Right hindlimb (tissue), 1 donor: ENCODE results near the gene TTLL6.
"Not testable (repeated sequence)": the region's sequence is repeated elsewhere in the genome, so short reads cannot be mapped to it uniquely, and the experiment has no call there.

Experiments
- DNase-seq: peaks from one replicate; pipeline ENCODE4 v3.0.0-alpha.2; 2018

Gene TTLL6

DNA sequence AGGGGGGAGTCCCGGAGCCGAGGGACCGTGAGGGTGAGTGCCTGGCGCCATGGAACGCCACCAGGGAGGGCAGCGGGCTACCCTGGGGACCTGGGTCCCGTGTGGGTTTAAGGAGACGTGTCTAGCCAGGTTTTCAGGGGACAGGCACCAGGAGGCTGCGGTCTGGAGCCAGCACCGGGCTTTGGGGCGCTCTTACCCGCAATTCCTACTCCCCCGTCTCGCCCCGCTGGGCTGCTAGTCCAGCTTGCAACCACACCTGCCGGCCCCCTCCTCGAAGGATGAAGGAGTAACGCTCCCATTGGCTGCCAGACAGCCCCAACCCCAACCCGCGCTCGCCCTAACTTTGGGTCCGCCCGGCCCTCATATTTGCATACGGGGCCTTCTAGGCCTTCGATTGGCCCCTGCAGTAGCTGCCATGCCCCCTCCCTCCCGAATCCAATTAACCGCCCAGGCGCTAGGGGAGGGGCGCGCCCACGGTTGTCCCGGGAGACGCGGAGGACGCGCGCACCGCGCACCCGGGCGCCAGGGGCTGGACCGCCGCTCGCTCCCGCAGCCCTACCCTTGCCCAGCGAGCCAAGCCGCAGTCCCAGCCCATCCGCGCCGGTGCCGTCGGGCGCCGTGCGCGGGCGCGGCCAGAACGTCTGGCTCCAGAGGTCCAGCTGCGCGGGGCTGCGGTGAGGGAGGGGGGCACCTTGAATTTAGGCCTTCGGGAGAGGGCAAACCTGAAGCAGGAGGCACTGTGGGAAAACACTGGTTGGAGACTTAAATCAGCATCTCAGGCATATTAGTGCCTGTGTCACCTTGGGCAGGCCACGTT lies at the start of gene TTLL6:
TSS of gene TTLL6 (minus strand) at position 456 of the 817 bp plus-strand sequence. CDS start at position 299, 157 bp downstream.
- peak; percentile 77 for DNase-seq

DNA sequence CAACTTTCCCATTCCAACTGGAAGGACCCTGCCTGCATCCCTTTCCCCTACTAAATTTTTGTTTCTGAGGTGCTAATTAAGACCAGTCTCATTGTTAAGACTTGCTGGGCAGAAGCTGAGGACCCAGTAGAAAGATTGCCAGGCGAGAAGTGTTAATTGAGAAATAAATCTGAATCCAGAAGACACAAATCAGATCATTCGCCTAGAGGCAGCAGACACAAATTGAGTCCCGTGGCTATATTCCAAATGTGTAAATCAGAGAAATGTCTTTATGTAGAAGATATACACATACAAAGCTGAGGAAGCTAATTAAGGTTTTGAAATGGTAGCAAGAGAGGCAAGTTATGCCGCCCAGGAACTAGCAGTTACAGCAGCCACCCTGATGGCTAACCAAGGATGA lies 43.4 kb upstream of the TTLL6 start:
- no peak for DNase-seq

DNA sequence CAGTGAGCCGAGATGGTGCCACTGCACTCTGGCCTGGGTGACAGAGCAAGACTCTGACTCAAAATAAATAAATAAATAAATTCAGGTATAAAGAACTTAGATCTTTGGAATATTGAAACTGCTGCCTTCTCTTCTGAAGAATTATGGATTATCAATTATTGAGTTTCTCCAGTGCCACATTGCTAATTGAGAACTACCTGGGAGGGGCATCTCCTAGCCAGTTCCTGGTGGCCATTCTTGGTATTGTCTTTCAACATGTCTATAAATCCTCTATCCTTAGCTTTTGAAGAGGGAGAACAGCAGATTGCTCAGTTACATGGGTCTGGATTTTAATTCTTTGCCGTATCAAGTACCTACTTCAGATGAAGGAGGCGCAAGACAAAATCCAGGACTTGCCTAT lies 43.0 kb upstream of the TTLL6 start:
- DNase-seq: no peak

DNA sequence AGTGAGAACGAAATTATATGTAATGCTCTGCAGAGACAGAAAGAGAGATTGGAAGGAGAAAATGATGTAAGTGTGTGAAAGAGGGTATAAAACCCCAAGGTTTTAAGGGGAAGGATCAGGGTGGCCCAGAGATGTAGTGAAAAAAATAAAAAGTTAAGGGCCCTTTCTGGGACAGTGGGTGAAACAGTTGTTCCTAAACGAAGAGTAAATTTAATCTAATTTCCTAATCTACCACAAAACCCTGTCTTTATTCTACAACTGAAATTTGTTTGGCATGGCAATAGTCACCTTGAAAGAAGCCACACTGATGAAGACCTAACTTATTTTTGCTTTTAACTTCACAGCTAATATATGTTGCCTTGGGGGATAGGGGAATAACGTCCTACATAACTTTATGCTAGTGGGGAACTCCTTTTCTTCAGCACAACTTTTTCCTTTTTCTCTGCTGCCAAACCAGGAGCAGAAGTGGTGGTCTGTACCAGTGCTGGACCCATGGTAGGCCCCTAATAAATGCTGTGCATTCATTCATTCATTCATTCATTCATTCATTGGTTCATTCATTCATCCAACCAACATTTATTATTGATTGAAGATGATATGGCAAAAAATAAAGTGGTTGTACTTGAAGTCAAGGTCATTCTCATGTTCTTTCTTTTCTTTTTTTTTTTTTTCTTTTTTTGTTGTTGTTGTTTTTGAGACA lies 39.2 kb upstream of the TTLL6 start:
- no peak for DNase-seq

DNA sequence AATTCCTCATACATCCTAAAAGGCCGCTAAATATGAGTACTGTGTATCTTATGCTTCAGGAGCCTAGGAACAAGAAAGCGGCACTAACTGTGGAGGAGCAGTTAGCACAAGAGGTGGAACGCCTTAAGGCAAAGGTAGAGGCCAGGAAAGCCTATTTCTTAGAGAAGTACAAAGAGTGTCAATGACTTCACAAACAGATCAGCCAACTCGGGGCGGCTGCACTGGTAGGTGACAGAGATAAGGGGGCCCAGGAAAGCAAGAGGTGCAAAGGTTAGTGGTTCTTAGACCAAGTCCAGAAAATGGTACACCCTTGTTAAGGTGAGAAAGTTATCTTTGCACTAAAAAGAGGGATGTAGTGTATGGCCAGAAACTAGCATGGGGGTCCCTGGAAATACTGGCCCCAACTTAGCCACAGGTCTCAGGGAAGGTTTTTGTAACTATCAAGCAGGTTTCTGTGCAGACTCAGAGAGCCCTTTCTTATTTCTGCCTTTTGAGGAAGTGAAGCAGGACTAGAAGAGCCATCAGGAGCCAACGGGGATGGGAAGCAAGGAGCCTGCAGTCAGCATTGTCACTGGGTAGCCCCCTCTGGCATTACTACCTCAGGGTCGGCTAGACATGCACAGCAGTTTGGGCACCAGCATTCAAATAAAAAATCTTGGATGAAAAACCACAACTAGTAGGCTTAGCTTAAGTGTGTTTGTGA lies 37.9 kb upstream of the TTLL6 start:
- DNase-seq: no peak

DNA sequence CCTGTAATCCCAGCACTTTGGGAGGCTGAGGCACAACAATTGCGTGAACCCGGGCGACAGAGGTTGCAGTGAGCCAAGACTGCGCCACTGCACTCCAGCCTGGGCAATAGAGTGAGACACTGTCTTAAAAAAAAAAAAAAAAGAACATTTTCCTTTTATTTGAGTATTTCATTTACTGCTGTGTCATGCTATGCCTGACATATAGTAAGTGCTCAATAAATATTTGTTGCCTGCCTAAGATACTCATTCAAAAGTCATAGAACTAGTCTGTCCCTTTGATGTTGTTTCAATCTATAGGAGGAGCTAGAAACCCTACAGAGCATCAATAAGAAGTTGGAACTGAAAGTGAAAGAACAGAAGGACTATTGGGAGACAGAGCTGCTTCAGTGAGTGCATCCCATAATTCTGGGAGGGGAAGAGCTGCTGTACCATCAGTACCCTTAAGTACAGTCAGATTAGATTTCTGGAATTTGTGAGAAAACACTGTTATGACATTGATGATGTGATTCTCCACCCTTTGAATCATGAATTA lies 33.8 kb upstream of the TTLL6 start:
- no peak for DNase-seq

DNA sequence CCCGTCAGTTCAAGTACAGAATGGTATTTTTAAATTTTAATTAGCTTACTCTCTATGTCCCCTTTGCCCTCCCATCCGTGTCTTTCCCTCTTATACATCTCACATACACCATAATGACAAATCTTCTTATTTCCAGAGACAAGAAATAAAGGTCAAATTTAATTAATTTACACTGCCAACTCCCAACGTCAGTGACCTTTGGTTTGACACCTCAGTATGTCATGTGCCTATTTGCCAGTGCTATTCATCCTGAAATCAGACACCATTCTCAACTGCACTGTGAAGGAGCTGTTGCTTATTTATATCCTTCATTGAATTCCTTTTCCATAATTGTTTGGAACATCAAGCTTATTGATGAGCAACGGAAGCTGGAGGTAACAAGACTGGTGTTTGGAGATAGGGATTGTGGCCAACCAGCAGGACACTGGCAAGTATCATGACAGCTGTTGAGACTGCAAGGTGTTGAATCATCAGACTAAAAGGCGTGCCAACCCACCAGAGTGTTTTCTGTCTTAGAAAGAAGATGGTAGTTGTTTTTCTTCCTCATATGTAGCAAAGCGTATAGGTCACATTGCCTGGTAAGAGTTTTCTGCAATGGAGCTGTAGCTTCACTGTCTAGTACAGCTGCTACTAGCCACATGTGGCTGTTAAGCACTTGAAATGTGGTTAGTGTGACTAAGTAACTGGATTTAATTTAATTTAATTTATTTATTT lies 26.3 kb upstream of the TTLL6 start:
- DNase-seq: no peak

DNA sequence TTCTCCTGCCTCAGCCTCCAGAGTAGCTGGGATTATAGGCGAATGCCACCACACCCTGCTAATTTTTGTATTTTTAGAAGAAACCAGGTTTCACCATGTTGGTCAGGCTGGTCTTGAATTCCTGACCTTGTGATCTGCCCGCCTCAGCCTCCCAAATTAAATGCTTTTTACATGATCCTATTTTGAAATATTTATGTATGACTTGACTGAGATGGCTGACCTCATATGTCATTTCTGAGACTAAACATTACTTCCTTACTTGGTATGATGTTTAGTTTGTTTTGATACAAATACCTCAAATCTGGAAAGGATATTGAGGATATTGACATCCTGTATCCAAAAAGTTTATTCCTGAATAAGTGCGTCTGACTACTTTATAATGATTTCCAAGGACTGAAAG lies 25.7 kb upstream of the TTLL6 start:
- DNase-seq: no peak

DNA sequence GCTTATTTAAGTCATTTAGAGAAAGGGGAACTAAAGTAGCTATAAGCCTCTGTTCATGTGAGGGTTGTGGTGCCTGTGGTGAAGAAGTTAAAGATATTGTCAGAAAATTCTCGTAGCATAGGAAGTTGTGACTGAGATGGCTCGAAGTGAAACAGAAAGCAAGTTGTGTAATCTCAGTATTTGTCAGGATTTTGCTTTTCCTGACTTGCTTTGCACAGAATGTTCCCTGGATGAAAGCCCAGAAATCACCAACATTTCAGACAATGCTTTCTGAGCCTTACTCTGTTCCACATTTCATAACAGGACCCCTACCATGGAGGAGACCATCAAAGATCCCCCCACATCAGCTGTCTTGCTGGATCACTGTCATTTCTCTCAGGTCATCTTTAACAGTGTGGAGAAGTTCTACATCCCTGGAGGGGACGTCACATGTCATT lies 24.4 kb upstream of the TTLL6 start:
- no peak for DNase-seq

DNA sequence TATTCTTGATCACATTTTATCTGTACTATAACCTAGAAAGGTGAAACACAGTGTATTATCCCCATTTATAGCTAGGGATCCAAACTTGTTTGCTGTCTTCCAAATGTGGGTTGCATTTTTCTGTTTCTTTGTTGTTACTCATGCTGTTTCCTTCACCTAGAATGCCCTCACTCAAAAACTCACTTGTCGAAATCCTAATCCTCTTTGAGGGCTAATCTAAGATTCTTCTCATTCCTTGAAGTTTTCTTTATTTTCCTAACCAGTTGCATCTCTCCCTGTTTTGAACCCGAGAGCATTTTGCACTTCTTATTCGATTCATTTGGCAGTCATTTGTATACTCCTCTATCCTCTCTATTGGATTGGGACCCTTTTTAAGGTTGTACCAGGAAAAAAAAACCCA lies 23.4 kb upstream of the TTLL6 start:
- no peak for DNase-seq

DNA sequence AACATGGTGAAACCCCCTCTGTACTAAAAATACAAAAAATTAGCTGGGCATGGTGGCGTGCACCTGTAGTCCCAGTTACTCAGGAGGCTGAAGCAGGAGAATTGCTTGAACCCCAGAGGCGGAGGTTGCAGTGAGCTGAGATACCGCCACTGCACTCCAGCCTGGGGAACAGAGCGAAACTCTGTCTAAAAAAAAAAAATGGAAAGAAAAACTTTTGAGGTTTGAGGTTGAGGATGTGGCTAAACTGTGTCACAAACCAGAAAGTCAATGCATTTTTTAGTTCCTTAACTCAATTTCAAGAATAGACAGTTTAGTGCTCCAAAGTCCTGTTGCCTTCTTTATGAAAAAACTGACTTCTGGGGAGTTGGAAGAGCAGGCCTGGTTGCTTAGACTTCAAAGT lies 20.4 kb upstream of the TTLL6 start:
- not testable (repeated sequence) for DNase-seq

DNA sequence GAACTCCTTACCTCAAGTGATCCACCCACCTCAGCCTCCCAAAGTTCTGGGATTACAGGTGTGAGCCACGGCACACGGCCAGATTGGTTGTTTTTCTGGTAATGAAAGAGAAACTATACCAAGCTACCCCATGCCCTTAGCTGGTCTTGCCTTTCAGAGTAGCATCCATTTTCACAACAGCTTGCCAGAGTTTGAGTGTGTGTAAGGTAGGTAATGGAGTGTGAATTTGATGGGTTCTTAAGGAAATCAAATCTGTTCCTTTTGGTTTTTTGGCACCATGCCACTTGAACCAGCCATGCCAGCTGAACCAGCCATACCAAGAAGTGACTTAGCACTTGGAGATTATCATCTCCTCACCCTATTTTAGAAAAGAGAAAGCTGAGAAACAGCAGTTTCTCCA lies 18.9 kb upstream of the TTLL6 start:
- no peak for DNase-seq

DNA sequence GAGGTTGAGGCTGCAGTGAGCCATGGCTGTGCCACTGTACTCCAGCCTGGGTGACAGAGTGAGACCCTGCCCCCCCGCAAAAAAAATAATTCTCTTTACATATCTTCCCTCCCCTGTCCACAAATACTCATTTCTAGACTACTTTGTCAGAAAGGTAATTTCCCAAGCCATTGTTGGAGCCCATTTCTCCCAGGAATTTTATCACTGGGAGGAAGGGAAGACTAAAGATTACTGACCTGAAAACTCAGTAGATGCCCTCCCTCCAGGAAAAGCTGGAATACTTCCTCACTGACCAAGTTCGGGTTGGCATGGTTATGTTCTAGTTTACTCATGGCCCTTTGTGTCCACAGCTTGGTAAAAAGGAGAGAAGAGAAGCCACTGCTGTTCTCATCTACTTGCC lies 17.9 kb upstream of the TTLL6 start:
- no peak for DNase-seq

DNA sequence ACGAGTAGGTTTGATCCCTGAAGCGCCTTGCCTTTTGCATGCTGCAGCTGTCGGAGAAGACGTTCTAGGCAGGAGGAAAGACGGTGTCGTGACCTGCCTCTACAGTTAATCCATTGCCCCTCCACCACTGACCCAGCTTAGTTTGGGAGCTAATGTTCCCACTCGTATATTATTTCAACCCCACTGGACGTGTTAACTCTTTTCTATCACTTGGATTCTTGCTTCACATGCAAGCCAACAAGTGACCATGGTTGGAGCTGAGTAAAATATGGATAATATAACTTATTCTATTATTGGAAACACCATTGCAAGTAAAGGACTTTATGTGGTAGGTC lies 14.5 kb upstream of the TTLL6 start:
- no peak for DNase-seq

DNA sequence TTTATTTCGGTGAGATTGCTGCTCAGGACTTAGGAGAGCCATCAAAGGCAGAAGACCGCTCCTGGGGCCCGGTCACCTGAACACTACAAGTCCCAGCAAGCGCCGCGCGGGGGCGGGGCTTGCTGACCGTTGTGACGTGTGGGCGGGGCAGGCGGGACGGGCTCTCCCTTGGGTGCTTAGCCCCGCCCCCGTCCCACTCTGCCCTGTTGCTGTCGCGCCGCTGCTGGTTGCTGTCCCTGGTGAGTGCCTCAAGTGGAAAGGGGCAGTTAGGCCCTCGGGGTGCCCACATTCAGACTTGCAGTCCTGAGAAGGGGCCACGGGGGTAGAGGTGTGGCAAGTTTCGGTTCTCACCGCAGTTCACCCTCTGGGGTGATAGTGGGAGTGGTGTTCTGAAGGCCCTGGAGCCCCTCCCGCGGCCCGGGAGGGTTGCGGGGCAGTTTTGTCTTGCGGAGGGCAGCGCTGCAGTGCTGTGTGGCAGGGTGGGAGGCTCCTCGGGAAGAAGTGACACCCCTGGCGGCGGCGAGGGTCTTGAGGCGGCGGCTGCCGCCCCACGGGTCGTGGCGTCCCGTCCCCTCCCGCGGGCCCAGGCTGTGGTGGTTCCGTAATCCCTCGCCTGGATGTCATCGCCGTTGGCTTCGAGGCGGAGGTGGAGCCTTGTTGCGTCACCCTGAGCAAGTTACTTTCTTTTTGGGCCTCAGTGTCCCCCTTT lies 14.0 kb upstream of the TTLL6 start, which contains the start of gene CALCOCO2:
TSS of gene CALCOCO2 (plus strand) at position 196 of the 709 bp plus-strand sequence. CDS start 10,673 bp downstream, outside the sequence.
- peak; percentile 93 for DNase-seq

DNA sequence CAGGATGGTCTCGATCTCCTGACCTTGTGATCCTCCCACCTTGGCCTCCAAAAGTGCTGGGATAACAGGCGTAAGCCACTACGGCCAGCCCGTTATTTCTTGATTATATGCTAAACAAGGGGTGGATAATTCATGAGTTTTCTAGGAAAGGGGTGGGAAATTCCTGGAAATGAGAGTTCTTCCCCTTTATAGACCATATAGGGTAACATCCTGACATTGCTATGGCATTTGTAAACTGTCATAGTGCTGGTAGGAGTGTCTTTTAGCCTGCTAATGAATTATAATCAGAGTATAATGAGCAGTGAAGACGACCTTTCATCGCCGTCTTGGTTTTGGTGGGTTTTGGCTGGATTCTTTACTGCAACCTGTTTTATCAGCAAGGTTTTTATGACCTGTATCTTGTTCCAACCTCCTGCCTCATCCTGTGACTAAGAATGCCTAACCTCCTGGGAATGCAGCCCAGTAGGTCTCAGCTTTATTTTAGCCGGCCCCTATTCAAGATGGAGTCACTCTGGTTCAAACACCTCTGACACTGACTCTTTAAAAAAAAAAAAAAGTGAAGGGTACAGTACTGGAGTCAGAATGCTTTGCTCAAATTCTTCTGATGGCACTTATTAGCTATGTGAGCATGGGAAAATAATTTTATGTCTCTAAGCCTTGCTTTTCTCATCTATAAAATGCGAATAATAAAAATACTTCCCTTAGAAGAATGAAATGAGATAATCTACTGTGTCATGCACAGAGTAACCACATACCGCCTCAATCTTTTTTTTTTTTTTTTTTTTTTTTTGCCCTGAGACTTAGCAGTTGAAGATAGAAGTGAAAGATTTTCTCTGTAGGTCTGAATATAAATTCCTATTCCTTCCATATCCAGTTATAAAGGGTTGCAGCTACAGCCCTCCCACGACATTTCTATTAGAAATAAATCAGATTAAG lies 8.7 kb upstream of the TTLL6 start:
- DNase-seq: no peak

DNA sequence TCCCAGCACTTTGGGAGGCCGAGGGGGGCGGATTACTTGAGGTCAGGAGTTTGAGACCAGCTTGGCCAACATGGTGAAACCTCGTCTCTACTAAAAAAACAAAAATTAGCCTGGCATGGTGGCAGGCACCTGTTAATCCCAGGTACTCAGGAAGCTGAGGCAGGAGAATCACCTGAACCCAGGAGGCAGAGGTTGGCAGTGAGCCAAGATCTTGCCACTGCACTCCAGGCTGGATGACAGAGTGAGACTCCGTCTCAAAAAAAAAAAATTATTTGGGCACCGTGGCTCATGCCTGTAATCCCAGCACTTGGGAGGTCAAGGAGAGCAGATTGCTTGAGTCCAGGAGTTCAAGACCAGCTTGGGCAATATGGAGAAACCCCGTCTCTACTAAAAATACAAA lies 3.9 kb upstream of the TTLL6 start:
- DNase-seq: not testable (repeated sequence)

DNA sequence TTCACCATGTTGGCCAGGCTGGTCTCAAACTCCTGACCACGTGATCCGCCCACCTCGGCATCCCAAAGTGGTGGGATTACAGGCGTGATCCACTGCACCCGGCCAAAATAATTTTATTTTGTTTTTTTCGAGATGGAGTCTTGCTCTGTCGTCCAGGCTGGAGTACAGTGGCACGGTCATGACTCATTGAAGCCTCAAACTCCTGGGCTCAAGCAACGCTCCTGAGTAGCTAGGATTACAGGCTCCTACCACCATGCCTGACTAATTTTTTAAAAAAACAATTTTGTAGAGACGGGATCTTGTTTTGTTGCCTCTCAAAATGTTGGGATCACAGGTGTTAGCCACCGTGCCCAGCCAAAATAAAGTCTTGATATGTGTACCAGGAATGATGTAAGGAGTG lies 2.4 kb upstream of the TTLL6 start:
- no peak for DNase-seq

DNA sequence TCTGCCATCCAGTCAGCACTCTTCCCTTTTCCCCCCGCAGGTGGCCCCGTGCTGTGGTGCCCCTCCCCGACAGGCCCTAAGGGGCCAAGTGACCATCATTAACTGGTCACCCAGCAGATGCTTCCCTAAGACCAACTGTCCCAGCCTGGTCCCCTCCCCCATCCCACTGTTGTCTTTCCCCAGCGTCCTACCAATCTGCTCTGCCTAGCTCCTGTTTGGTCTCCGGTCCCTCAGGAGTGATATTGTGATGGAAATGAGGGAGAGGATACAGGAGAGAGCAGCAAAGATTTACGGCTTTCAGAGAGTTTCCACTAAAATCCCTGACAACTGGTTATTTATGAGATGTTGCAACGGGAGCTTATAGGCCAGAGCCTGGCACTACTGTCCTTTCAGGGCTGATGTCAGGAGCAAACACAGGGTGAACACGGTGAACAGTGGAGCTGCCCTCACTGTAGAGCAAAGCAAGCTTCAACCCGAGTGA lies 1.4 kb upstream of the TTLL6 start:
- DNase-seq: no peak

DNA sequence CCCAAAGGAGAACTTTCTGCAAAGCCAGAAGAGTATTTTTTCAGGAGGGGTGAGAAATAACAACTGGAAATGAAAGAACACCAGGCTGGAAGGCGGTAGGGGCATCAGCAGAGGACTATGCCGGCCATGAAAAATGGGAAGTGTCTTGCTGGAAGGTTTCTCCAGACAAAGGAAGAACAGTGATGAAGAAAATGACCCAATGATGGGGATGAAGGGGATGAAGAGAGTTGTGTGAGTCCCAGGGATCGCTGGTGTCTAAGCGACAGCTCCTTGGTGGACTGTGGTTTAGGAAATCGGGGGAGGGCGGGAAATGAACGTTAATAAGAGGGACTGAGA lies 623 bp downstream of the TTLL6 start:
- DNase-seq: no peak

DNA sequence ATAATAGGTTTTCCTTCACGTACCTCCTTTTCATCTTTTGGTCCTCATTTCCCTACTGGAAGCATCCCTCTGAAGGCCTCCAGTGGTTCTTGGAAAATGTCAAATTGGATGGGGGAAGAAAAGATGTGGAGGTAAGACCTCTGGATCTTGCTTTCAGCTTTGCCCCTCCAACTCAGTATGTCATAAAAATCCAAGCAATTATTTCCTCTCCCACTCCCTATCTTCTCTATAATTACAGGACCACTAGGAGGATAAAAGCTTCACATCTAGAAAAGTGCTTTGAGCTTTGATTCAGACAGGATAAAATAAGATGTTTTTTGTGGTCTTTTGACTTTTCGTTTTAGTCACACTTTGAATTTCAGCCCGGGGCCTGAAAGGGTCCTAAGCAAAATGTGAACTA lies 1.7 kb downstream of the TTLL6 start:
- no peak for DNase-seq
